Body of pancreas (tissue), 4 donors: ENCODE measurements around the gene LARP1B.

ENCODE experiments used
- POLR2A ChIP-seq, 3 donors: fragments of 450-650 bp; IDR thresholded peaks; one replicate each; pipeline ENCODE4 v1.6.1; 2016; ENCODE audit warnings: antibody characterized with exemption in 3 of 3, mild to moderate bottlenecking in 2 of 3
- TF ChIP-seq, protein P1 (sequence below), 7 experiments: fragments of 450-650 bp in 4 of 7; fragments of 200-600 bp in 3 of 7; sonication (generic) in 3 of 7; IDR thresholded peaks; one replicate each; pipeline ENCODE4 v1.5.1; 2016 to 2019; ENCODE audit warnings: antibody characterized with exemption in 7 of 7

DNA sequence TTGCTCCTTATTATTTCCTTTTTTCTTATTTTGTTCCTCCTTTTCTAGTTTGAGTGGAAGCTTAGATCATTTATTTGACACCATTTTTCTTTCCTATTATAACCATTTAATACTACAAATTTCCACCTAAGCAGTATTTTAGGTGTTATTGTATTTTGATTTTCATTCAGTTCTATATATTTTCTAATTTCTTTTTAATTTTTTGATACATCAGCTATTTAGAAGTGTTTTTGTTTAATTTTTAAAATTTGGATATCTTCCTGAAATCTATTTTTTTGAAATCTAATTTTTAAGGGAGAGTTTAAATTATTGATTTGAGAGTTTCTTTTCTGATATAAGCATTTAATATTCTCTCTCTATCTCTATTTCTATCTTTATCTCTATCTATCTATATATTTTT is 108.1 kb downstream of the LARP1B start:
- TF ChIP-seq POLR2A (IDR thresholded peaks at IDR 0.05), result no peak
- TF ChIP-seq, protein P1, sequence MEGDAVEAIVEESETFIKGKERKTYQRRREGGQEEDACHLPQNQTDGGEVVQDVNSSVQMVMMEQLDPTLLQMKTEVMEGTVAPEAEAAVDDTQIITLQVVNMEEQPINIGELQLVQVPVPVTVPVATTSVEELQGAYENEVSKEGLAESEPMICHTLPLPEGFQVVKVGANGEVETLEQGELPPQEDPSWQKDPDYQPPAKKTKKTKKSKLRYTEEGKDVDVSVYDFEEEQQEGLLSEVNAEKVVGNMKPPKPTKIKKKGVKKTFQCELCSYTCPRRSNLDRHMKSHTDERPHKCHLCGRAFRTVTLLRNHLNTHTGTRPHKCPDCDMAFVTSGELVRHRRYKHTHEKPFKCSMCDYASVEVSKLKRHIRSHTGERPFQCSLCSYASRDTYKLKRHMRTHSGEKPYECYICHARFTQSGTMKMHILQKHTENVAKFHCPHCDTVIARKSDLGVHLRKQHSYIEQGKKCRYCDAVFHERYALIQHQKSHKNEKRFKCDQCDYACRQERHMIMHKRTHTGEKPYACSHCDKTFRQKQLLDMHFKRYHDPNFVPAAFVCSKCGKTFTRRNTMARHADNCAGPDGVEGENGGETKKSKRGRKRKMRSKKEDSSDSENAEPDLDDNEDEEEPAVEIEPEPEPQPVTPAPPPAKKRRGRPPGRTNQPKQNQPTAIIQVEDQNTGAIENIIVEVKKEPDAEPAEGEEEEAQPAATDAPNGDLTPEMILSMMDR (IDR thresholded peaks at IDR 0.05), result no peak
